ENCODE measurements around the gene TDRD10.

GRCh38 chr1:154453574-154454352 lies 48.3 kb upstream of the TDRD10 start:
- TF ChIP-seq, protein P1, sequence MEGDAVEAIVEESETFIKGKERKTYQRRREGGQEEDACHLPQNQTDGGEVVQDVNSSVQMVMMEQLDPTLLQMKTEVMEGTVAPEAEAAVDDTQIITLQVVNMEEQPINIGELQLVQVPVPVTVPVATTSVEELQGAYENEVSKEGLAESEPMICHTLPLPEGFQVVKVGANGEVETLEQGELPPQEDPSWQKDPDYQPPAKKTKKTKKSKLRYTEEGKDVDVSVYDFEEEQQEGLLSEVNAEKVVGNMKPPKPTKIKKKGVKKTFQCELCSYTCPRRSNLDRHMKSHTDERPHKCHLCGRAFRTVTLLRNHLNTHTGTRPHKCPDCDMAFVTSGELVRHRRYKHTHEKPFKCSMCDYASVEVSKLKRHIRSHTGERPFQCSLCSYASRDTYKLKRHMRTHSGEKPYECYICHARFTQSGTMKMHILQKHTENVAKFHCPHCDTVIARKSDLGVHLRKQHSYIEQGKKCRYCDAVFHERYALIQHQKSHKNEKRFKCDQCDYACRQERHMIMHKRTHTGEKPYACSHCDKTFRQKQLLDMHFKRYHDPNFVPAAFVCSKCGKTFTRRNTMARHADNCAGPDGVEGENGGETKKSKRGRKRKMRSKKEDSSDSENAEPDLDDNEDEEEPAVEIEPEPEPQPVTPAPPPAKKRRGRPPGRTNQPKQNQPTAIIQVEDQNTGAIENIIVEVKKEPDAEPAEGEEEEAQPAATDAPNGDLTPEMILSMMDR (conservative IDR thresholded peaks at IDR 0.05; ENCODE audit: low read depth, low read length): no peak
- no peak for TF ChIP-seq POLR2A (IDR thresholded peaks at IDR 0.05; ENCODE audit: low read depth, low read length)
- TF ChIP-seq MXI1 (IDR thresholded peaks at IDR 0.05; ENCODE audit: borderline replicate concordance, low read depth, low read length): no peak
- no peak for TF ChIP-seq CEBPB (IDR thresholded peaks at IDR 0.05; ENCODE audit: low read depth, low read length)
- TF ChIP-seq RCOR1 (IDR thresholded peaks at IDR 0.05; ENCODE audit: insufficient replicate concordance, low read length): no peak
- TF ChIP-seq RFX5 (IDR thresholded peaks at IDR 0.05; ENCODE audit: low read depth, low read length): no peak
- no peak for TF ChIP-seq USF2 (IDR thresholded peaks at IDR 0.05; ENCODE audit: low read depth, low read length)

Data from IMR-90 (cell line).